Measurements from ENCODE around the gene CDH4.

GRCh38 chr20:61379898-61380544 is 128.0 kb downstream of the CDH4 start:
- TF ChIP-seq CTCF (conservative IDR thresholded peaks at IDR 0.05) = no peak
- TF ChIP-seq EZH2 (IDR thresholded peaks at IDR 0.05; ENCODE audit: low read depth) = no peak
